ENCODE data around the gene AGTPBP1. TPM values are rescaled to one million over a fixed set of nuclear protein-coding genes. Genes with fewer than 3 reads are reported as not detected.

The AGTPBP1 gene
- total and polyA plus RNA-seq, 2 of the 8 experiments (the other 6 are each of a cell fraction or from before 2014, with no cell fraction given) = 13.4 to 65.2 TPM

DNA sequence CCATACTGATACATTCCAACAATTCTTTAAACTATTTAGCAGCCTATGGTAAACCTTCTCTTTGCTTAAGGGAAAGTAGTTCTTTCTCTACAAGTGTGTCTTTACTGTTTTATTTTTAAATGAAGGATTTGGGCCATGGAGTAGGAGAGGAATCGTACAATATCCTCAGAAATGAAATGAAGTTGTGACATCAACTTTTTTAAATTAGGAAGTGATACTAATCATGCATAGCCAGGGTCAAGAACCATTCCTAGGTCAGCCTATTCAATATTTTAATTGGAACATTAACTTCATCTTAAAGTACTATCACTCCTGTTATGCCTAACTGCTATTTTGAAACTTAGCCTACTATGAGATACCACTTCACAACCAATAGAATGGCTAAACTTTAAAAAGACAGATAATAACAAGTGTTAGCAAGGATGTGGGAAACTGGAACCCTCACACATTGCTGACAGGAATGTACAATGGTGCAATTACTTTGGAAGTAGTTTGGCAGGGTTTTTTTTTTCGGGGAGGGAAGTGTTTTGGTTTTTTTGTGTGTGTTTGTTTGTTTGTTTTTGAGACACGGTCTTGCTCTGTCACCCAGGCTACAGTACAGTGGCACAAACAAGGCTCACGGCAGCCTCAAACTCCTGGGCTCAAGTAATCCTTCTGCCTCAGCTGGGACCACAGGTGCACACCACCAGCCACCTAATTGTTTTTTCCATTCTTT lies 10.7 kb downstream of the AGTPBP1 start (continued):
- TF ChIP-seq, protein P1, sequence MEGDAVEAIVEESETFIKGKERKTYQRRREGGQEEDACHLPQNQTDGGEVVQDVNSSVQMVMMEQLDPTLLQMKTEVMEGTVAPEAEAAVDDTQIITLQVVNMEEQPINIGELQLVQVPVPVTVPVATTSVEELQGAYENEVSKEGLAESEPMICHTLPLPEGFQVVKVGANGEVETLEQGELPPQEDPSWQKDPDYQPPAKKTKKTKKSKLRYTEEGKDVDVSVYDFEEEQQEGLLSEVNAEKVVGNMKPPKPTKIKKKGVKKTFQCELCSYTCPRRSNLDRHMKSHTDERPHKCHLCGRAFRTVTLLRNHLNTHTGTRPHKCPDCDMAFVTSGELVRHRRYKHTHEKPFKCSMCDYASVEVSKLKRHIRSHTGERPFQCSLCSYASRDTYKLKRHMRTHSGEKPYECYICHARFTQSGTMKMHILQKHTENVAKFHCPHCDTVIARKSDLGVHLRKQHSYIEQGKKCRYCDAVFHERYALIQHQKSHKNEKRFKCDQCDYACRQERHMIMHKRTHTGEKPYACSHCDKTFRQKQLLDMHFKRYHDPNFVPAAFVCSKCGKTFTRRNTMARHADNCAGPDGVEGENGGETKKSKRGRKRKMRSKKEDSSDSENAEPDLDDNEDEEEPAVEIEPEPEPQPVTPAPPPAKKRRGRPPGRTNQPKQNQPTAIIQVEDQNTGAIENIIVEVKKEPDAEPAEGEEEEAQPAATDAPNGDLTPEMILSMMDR (IDR thresholded peaks at IDR 0.05; ENCODE audit: control extremely low read depth in 1 of 3, insufficient read depth in 1 of 3, low read depth in 1 of 3, low read length in 3 of 3) = no peak
- TF ChIP-seq SP2 (IDR thresholded peaks at IDR 0.05; ENCODE audit: low read length) (no peak), ASH2L (IDR thresholded peaks at IDR 0.05; ENCODE audit: low read length) (no peak), YY1 (IDR thresholded peaks at IDR 0.05; ENCODE audit: low read depth, low read length) (no peak)
- TF ChIP-seq, protein P2, sequence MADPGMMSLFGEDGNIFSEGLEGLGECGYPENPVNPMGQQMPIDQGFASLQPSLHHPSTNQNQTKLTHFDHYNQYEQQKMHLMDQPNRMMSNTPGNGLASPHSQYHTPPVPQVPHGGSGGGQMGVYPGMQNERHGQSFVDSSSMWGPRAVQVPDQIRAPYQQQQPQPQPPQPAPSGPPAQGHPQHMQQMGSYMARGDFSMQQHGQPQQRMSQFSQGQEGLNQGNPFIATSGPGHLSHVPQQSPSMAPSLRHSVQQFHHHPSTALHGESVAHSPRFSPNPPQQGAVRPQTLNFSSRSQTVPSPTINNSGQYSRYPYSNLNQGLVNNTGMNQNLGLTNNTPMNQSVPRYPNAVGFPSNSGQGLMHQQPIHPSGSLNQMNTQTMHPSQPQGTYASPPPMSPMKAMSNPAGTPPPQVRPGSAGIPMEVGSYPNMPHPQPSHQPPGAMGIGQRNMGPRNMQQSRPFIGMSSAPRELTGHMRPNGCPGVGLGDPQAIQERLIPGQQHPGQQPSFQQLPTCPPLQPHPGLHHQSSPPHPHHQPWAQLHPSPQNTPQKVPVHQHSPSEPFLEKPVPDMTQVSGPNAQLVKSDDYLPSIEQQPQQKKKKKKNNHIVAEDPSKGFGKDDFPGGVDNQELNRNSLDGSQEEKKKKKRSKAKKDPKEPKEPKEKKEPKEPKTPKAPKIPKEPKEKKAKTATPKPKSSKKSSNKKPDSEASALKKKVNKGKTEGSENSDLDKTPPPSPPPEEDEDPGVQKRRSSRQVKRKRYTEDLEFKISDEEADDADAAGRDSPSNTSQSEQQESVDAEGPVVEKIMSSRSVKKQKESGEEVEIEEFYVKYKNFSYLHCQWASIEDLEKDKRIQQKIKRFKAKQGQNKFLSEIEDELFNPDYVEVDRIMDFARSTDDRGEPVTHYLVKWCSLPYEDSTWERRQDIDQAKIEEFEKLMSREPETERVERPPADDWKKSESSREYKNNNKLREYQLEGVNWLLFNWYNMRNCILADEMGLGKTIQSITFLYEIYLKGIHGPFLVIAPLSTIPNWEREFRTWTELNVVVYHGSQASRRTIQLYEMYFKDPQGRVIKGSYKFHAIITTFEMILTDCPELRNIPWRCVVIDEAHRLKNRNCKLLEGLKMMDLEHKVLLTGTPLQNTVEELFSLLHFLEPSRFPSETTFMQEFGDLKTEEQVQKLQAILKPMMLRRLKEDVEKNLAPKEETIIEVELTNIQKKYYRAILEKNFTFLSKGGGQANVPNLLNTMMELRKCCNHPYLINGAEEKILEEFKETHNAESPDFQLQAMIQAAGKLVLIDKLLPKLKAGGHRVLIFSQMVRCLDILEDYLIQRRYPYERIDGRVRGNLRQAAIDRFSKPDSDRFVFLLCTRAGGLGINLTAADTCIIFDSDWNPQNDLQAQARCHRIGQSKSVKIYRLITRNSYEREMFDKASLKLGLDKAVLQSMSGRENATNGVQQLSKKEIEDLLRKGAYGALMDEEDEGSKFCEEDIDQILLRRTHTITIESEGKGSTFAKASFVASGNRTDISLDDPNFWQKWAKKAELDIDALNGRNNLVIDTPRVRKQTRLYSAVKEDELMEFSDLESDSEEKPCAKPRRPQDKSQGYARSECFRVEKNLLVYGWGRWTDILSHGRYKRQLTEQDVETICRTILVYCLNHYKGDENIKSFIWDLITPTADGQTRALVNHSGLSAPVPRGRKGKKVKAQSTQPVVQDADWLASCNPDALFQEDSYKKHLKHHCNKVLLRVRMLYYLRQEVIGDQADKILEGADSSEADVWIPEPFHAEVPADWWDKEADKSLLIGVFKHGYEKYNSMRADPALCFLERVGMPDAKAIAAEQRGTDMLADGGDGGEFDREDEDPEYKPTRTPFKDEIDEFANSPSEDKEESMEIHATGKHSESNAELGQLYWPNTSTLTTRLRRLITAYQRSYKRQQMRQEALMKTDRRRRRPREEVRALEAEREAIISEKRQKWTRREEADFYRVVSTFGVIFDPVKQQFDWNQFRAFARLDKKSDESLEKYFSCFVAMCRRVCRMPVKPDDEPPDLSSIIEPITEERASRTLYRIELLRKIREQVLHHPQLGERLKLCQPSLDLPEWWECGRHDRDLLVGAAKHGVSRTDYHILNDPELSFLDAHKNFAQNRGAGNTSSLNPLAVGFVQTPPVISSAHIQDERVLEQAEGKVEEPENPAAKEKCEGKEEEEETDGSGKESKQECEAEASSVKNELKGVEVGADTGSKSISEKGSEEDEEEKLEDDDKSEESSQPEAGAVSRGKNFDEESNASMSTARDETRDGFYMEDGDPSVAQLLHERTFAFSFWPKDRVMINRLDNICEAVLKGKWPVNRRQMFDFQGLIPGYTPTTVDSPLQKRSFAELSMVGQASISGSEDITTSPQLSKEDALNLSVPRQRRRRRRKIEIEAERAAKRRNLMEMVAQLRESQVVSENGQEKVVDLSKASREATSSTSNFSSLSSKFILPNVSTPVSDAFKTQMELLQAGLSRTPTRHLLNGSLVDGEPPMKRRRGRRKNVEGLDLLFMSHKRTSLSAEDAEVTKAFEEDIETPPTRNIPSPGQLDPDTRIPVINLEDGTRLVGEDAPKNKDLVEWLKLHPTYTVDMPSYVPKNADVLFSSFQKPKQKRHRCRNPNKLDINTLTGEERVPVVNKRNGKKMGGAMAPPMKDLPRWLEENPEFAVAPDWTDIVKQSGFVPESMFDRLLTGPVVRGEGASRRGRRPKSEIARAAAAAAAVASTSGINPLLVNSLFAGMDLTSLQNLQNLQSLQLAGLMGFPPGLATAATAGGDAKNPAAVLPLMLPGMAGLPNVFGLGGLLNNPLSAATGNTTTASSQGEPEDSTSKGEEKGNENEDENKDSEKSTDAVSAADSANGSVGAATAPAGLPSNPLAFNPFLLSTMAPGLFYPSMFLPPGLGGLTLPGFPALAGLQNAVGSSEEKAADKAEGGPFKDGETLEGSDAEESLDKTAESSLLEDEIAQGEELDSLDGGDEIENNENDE (IDR thresholded peaks at IDR 0.05; ENCODE audit: insufficient replicate concordance, low read length) = no peak

All from H1 (cell line).